SK-N-SH (cell line): Measurements from ENCODE around the gene RGN. TPM values are rescaled to one million over a fixed set of nuclear protein-coding genes. Genes with fewer than 3 reads are reported as not detected.
A peak's percentile ranks its signal among the peaks of the same experiment; 100 is the strongest.
"Not testable (repeated sequence)": the region's sequence is repeated elsewhere in the genome, so short reads cannot be mapped to it uniquely, and the experiment has no call there.

Source experiments
- CTCF ChIA-PET: fragments of 300-600, 350-600 bp; formaldehyde crosslinking; extraction: SDS; loops from one replicate; lab custom pipeline; 2021; lab: Yijun Ruan, JAX
- POLR2A ChIA-PET: fragments of 350-600 bp; sonication (Branson Sonifier 250); formaldehyde crosslinking; extraction: SDS; loops from one replicate; lab custom pipeline; 2020; ENCODE audit warnings: antibody characterized with exemption, inconsistent platforms; lab: Yijun Ruan, JAX
- DNase-seq: peaks from one replicate; pipeline ENCODE4 v3.0.0; 2012
- H2AFZ ChIP-seq: fragments of 200-600 bp; sonication (generic); 2 replicates; pipeline ENCODE4 v1.8.1; 2016; ENCODE audit warnings: antibody characterized with exemption, mild to moderate bottlenecking, low read depth
- H3F3A ChIP-seq: fragments of 200-600 bp; sonication (generic); replicated peaks from 2 replicates; pipeline ENCODE3; 2016; ENCODE audit warnings: antibody characterized with exemption, mild to moderate bottlenecking; ENCODE audit not compliant: insufficient read depth
- H3K27ac ChIP-seq, 2 experiments: fragments of 200-500 bp in 1 of 2; fragments of 200-600 bp in 1 of 2; sonication (Bioruptor generic) in 1 of 2; sonication (generic), shearing (Covaris generic) in 1 of 2; 2 replicates each; pipeline versions ENCODE4 v1.5.1 to v1.6.1; 2014 to 2016; ENCODE audit warnings: low read depth in 2 of 2, inconsistent platforms in 1 of 2, low read length in 1 of 2, mild to moderate bottlenecking in 1 of 2, mixed read lengths in 1 of 2
- H3K27me3 ChIP-seq: fragments of 200-600 bp; sonication (generic), shearing (Covaris generic); 2 replicates; pipeline ENCODE4 v1.6.1; 2016; ENCODE audit warnings: mixed run types; ENCODE audit not compliant: insufficient read depth
- H3K36me3 ChIP-seq, 2 experiments: fragments of 200-500 bp in 1 of 2; fragments of 200-600 bp in 1 of 2; sonication (Bioruptor generic) in 1 of 2; sonication (generic) in 1 of 2; replicated peaks in 1 of 2; 2 replicates each; pipeline versions ENCODE3 to v1.5.1; 2014 to 2016; ENCODE audit warnings: low read length in 1 of 2, mild to moderate bottlenecking in 1 of 2; ENCODE audit not compliant: insufficient read depth in 2 of 2, control insufficient read depth in 1 of 2
- H3K4me1 ChIP-seq, 2 experiments: fragments of 200-500 bp in 1 of 2; fragments of 200-600 bp in 1 of 2; sonication (Bioruptor generic) in 1 of 2; sonication (generic), shearing (Covaris generic) in 1 of 2; 2 replicates each; pipeline versions ENCODE4 v1.5.1 to v1.6.1; 2014 to 2016; ENCODE audit warnings: low read depth in 1 of 2, low read length in 1 of 2, mixed run types in 1 of 2; ENCODE audit not compliant: insufficient read depth in 2 of 2, control insufficient read depth in 1 of 2
- H3K4me2 ChIP-seq: fragments of 200-600 bp; sonication (generic), shearing (Covaris generic); 2 replicates; pipeline ENCODE4 v1.6.1; 2017; ENCODE audit warnings: mixed run types
- H3K4me3 ChIP-seq, 2 experiments: fragments of 200-500 bp in 1 of 2; fragments of 200-600 bp in 1 of 2; sonication (Bioruptor generic) in 1 of 2; sonication (generic), shearing (Covaris generic) in 1 of 2; 2 replicates each; pipeline versions ENCODE4 v1.5.1 to v1.8.1; 2014 to 2016; ENCODE audit warnings: low read depth in 2 of 2, inconsistent platforms in 1 of 2, low read length in 1 of 2, mild to moderate bottlenecking in 1 of 2, mixed read lengths in 1 of 2, moderate library complexity in 1 of 2
- H3K79me2 ChIP-seq: fragments of 200-600 bp; sonication (generic); 2 replicates; pipeline ENCODE4 v1.8.1; 2017; ENCODE audit warnings: mild to moderate bottlenecking; ENCODE audit not compliant: insufficient read depth
- H3K9ac ChIP-seq: fragments of 200-600 bp; sonication (generic); 2 replicates; pipeline ENCODE4 v1.6.1; 2017; ENCODE audit warnings: mixed run types
- H3K9me2 ChIP-seq: fragments of 200-600 bp; sonication (generic); 2 replicates; pipeline ENCODE4 v1.6.1; 2017; ENCODE audit warnings: mixed run types
- H3K9me3 ChIP-seq: fragments of 200-600 bp; sonication (generic); 2 replicates; pipeline ENCODE4 v1.6.1; 2017; ENCODE audit warnings: mixed run types, mild to moderate bottlenecking, moderate library complexity
- H4K20me1 ChIP-seq: fragments of 200-600 bp; sonication (generic); 2 replicates; pipeline ENCODE4 v1.6.1; 2017; ENCODE audit warnings: mild to moderate bottlenecking, mixed run types; ENCODE audit not compliant: insufficient read depth
- CHD2 ChIP-seq: fragments of 150-350 bp; IDR thresholded peaks from 2 replicates; pipeline ENCODE4 v1.6.1; 2018; ENCODE audit warnings: low read length; ENCODE audit not compliant: partially characterized antibody
- EP300 ChIP-seq, 2 experiments: IDR thresholded peaks; 2 replicates each; pipeline versions ENCODE4 v1.4.0 to v1.6.1; 2012; ENCODE audit warnings: borderline replicate concordance in 1 of 2, low read depth in 1 of 2, low read length in 1 of 2
- GATA2 ChIP-seq: sonication (generic); formaldehyde crosslinking; IDR thresholded peaks from 2 replicates; pipeline ENCODE4 v1.5.0; 2020; ENCODE audit warnings: mild to moderate bottlenecking, missing genetic modification reagents
- IRF3 ChIP-seq: fragments of 150-350 bp; IDR thresholded peaks from 2 replicates; pipeline ENCODE4 v1.6.1; 2016; ENCODE audit warnings: mild to moderate bottlenecking, low read depth, low read length
- MEF2A ChIP-seq: IDR thresholded peaks from 2 replicates; pipeline ENCODE4 v1.4.0; 2012; ENCODE audit warnings: low read depth, borderline replicate concordance
- NRF1 ChIP-seq: IDR thresholded peaks from 2 replicates; pipeline ENCODE4 v1.6.1; 2012; ENCODE audit warnings: low read depth, mild to moderate bottlenecking, low read length
- POLR2AphosphoS5 ChIP-seq: IDR thresholded peaks from 2 replicates; pipeline ENCODE4 v1.6.1; 2012; ENCODE audit warnings: low read depth, low read length
- RAD21 ChIP-seq: IDR thresholded peaks from 2 replicates; pipeline ENCODE4 v1.6.1; 2012; ENCODE audit warnings: mild to moderate bottlenecking, low read length
- REST ChIP-seq: IDR thresholded peaks from 2 replicates; pipeline ENCODE4 v1.6.1; 2012; ENCODE audit warnings: mild to moderate bottlenecking, low read depth, low read length, moderate library complexity
- SIN3A ChIP-seq: IDR thresholded peaks from 2 replicates; pipeline ENCODE4 v1.6.1; 2012; ENCODE audit warnings: low read depth, mild to moderate bottlenecking, low read length, moderate library complexity, borderline replicate concordance
- SMC3 ChIP-seq: IDR thresholded peaks from 2 replicates; pipeline ENCODE4 v1.6.1; 2012; ENCODE audit warnings: low read depth, low read length, improper control_type of control experiment
- TAF1 ChIP-seq: IDR thresholded peaks from 2 replicates; pipeline ENCODE4 v1.6.1; 2012; ENCODE audit warnings: low read depth, mild to moderate bottlenecking, low read length, moderate library complexity, borderline replicate concordance
- WGBS: methylation state at CpG from one replicate; pipeline ENCODE4 v1.1.6; 2017; ENCODE audit warnings: low lambda C conversion rate; 5-methylcytosine and 5-hydroxymethylcytosine counted together
- polyA plus RNA-seq, 3 experiments: library from polyadenylated mRNA; depleted of rRNA; stranded (reverse); fragments of >200 nt; gene quantifications; 2 replicates each; pipeline ENCODE4 v1.2.3, GENCODE V29; 2012

Gene RGN
- polyA plus RNA-seq, 1 of the 3 experiments (the other 2 are of a cell fraction), result 0.05 TPM

GRCh38 chrX:47098338-47099094 is 20.3 kb downstream of the RGN start:
- peaks cover 9% of the 10 kb centered on the region; the same call in 1 of the 2 replicates for H3K27me3 ChIP-seq
- H3K27ac ChIP-seq, result no peak overlapping the region
- H3K9ac ChIP-seq, result no peak overlapping the region
- no peaks in the 10 kb centered on the region for H3K4me1 ChIP-seq
- H3K4me2 ChIP-seq, result no peak overlapping the region
- TF ChIP-seq NRF1 (no peak), TAF1 (no peak), POLR2AphosphoS5 (no peak), REST (peak; percentile 88), MEF2A (no peak), RAD21 (no peak), SMC3 (no peak)
- no peaks in the 10 kb centered on the region for H3K9me2 ChIP-seq
- no peaks in the 10 kb centered on the region for H4K20me1 ChIP-seq
- H3K79me2 ChIP-seq, result no peaks in the 10 kb centered on the region
- ChIA-PET CTCF (interaction anchor here (0.7 kb wide), 1 partner anchor 140 kb away, joined by 4 read pairs; no protein-coding TSS in a partner anchor), POLR2A (no interaction called here)
- no peak for DNase-seq
- H3K9me3 ChIP-seq, result no peaks in the 10 kb centered on the region
- H3K36me3 ChIP-seq, result no peaks in the 10 kb centered on the region
- no peaks in the 10 kb centered on the region for H3F3A ChIP-seq
- 48% methylated on average over 2 of the region's 2 CpGs for WGBS
- no peak overlapping the region for H3K4me3 ChIP-seq
- no peak overlapping the region for H2AFZ ChIP-seq

- Histone ChIP-seq H3K9ac (no peak overlapping the region), H3K4me1 (no peaks in the 10 kb centered on the region), H3K36me3 (no peaks in the 10 kb centered on the region), H3K27me3 (no peaks in the 10 kb centered on the region; the same call in 1 of the 2 replicates), H3K79me2 (no peaks in the 10 kb centered on the region), H4K20me1 (no peaks in the 10 kb centered on the region), H3K4me2 (no peak overlapping the region), H2AFZ (no peak overlapping the region), H3K9me2 (no peaks in the 10 kb centered on the region), H3K4me3 (no peak overlapping the region), H3F3A (no peaks in the 10 kb centered on the region), H3K9me3 (no peaks in the 10 kb centered on the region), H3K27ac (no peak overlapping the region)
- ChIA-PET CTCF (no interaction called here), POLR2A (no interaction called here)
- no peak for TF ChIP-seq RAD21
- no peak for TF ChIP-seq POLR2AphosphoS5
- no peak for TF ChIP-seq IRF3
- TF ChIP-seq GATA2 (CRISPR knock-in tag), result no peak
- no peak for TF ChIP-seq TAF1
- TF ChIP-seq EP300 (IDR thresholded peaks at IDR 0.05; ENCODE audit: borderline replicate concordance in 1 of 2, low read depth in 1 of 2, low read length in 1 of 2), result no peak
- no peak for TF ChIP-seq CHD2
- no peak for TF ChIP-seq SMC3
- no peak for TF ChIP-seq MEF2A
- TF ChIP-seq SIN3A, result no peak
- WGBS, result 20% methylated on average over 4 of the region's 4 CpGs
- DNase-seq, result no peak
Measured at GRCh38 chrX:47101206-47101605, 23.0 kb downstream of the RGN start.

- H3K9me3 ChIP-seq, H3K36me3 ChIP-seq, H3K4me2 ChIP-seq, H3K27me3 ChIP-seq, H3F3A ChIP-seq, H4K20me1 ChIP-seq, H3K9me2 ChIP-seq, H3K4me1 ChIP-seq, H2AFZ ChIP-seq, H3K79me2 ChIP-seq, POLR2A ChIA-PET, H3K27ac ChIP-seq, H3K4me3 ChIP-seq, H3K9ac ChIP-seq, DNase-seq: not testable (repeated sequence)
- CTCF ChIA-PET, result interaction anchor here (2.3 kb wide), 1 partner anchor 18 kb away, joined by 6 read pairs; no protein-coding TSS in a partner anchor
- whole genome bisulfite sequencing, result 81% methylated on average over 7 of the region's 40 CpGs
Measured at GRCh38 chrX:47110936-47111615, 32.8 kb downstream of the RGN start.
